WTC11 (cell line): ENCODE results near the gene PAXIP1. TPM values are rescaled to one million over a fixed set of nuclear protein-coding genes. Genes with fewer than 3 reads are reported as not detected.

Experiments
- ATAC-seq: fragments of 200-7000 bp; cut with Tn5 transposase; 2 replicates; pipeline ENCODE4 v1.10.0; 2021; ENCODE audit warnings: mild to moderate bottlenecking, moderate library complexity
- CTCF ChIA-PET: fragments of 300-600 bp; sonication (Branson Sonifier 250); formaldehyde crosslinking; loops from one replicate; lab custom pipeline; 2021; ENCODE audit warnings: antibody characterized with exemption; lab: Charles Lee
- POLR2A ChIA-PET: fragments of 350-600 bp; sonication (Branson Sonifier 250); formaldehyde crosslinking; loops from one replicate; lab custom pipeline; 2021; ENCODE audit warnings: antibody characterized with exemption; lab: Charles Lee
- DNase-seq: peaks from one replicate; pipeline ENCODE4 v3.0.0; 2021; ENCODE audit warnings: low spot score
- H3K27ac Mint-ChIP-seq: 2 replicates; pipeline ENCODE4 v1.8.0; 2021; ENCODE audit warnings: mixed read lengths
- H3K27me3 Mint-ChIP-seq: 2 replicates; pipeline ENCODE4 v1.8.0; 2021; ENCODE audit warnings: low read depth, mild to moderate bottlenecking, moderate library complexity, mixed read lengths
- H3K36me3 Mint-ChIP-seq: 2 replicates; pipeline ENCODE4 v1.8.0; 2021; ENCODE audit warnings: mixed read lengths
- H3K4me1 Mint-ChIP-seq: 2 replicates; pipeline ENCODE4 v1.8.0; 2022; ENCODE audit warnings: mixed read lengths
- H3K4me3 Mint-ChIP-seq: 2 replicates; pipeline ENCODE4 v1.8.0; 2021; ENCODE audit warnings: mild to moderate bottlenecking, moderate library complexity, mixed read lengths
- H3K9me3 Mint-ChIP-seq: 2 replicates; pipeline ENCODE4 v1.8.0; 2021; ENCODE audit warnings: mixed read lengths
- ARID4B ChIP-seq: sonication (generic); formaldehyde crosslinking; IDR thresholded peaks from 2 replicates; pipeline ENCODE4 v1.8.0; 2023; ENCODE audit warnings: missing genetic modification reagents, mild to moderate bottlenecking, borderline replicate concordance
- FOXP4 ChIP-seq: sonication (generic); formaldehyde crosslinking; IDR thresholded peaks from 2 replicates; pipeline ENCODE4 v1.8.0; 2022; ENCODE audit warnings: mild to moderate bottlenecking, missing genetic modification reagents
- KAT7 ChIP-seq: sonication (generic); formaldehyde crosslinking; IDR thresholded peaks from 2 replicates; pipeline ENCODE4 v1.8.1; 2023; ENCODE audit warnings: missing genetic modification reagents, mild to moderate bottlenecking, borderline replicate concordance
- NR1H2 ChIP-seq: sonication (generic); formaldehyde crosslinking; IDR thresholded peaks from 2 replicates; pipeline ENCODE4 v1.9.0; 2021; ENCODE audit warnings: mild to moderate bottlenecking, moderate library complexity, missing genetic modification reagents
- OVOL2 ChIP-seq: fragments of 250-450 bp; sonication (Bioruptor Pico); IDR thresholded peaks from 2 replicates; pipeline ENCODE4 v1.9.0; 2021; ENCODE audit warnings: mild to moderate bottlenecking, borderline replicate concordance
- PRDM15 ChIP-seq: sonication (generic); formaldehyde crosslinking; IDR thresholded peaks from 2 replicates; pipeline ENCODE4 v1.8.0; 2022; ENCODE audit warnings: missing genetic modification reagents
- PREB ChIP-seq: sonication (generic); formaldehyde crosslinking; IDR thresholded peaks from 2 replicates; pipeline ENCODE4 v1.8.1; 2022; ENCODE audit warnings: mild to moderate bottlenecking, missing genetic modification reagents, moderate library complexity, borderline replicate concordance
- USF1 ChIP-seq: sonication (generic); formaldehyde crosslinking; IDR thresholded peaks from 2 replicates; pipeline ENCODE4 v1.8.0; 2022; ENCODE audit warnings: mild to moderate bottlenecking, missing genetic modification reagents
- ZNF219 ChIP-seq: sonication (generic); formaldehyde crosslinking; IDR thresholded peaks from 2 replicates; pipeline ENCODE4 v1.8.0; 2023; ENCODE audit warnings: missing genetic modification reagents, mild to moderate bottlenecking, borderline replicate concordance
- total RNA-seq: library from RNA; stranded (reverse); gene quantifications from 3 replicates; pipeline ENCODE4 v1.2.3, GENCODE V29; 2021
- TF ChIP-seq, protein P1 (sequence below): sonication (generic); formaldehyde crosslinking; IDR thresholded peaks from 2 replicates; pipeline ENCODE4 v1.8.0; 2023; ENCODE audit warnings: mild to moderate bottlenecking, missing genetic modification reagents
- TF ChIP-seq, protein P2 (sequence below): sonication (generic); formaldehyde crosslinking; IDR thresholded peaks from 2 replicates; pipeline ENCODE4 v1.8.0; 2022; ENCODE audit warnings: mild to moderate bottlenecking, missing genetic modification reagents
- TF ChIP-seq, protein P3 (sequence below): sonication (generic); formaldehyde crosslinking; IDR thresholded peaks from 2 replicates; pipeline ENCODE4 v1.8.1; 2023; ENCODE audit warnings: mild to moderate bottlenecking, moderate library complexity, missing genetic modification reagents
- TF ChIP-seq, protein P4 (sequence below): sonication (generic); formaldehyde crosslinking; IDR thresholded peaks from 2 replicates; pipeline ENCODE4 v1.8.1; 2023; ENCODE audit warnings: mild to moderate bottlenecking, missing genetic modification reagents

Gene PAXIP1
- total RNA-seq, 1 experiment from 2014 or later, result 34.1 TPM

DNA sequence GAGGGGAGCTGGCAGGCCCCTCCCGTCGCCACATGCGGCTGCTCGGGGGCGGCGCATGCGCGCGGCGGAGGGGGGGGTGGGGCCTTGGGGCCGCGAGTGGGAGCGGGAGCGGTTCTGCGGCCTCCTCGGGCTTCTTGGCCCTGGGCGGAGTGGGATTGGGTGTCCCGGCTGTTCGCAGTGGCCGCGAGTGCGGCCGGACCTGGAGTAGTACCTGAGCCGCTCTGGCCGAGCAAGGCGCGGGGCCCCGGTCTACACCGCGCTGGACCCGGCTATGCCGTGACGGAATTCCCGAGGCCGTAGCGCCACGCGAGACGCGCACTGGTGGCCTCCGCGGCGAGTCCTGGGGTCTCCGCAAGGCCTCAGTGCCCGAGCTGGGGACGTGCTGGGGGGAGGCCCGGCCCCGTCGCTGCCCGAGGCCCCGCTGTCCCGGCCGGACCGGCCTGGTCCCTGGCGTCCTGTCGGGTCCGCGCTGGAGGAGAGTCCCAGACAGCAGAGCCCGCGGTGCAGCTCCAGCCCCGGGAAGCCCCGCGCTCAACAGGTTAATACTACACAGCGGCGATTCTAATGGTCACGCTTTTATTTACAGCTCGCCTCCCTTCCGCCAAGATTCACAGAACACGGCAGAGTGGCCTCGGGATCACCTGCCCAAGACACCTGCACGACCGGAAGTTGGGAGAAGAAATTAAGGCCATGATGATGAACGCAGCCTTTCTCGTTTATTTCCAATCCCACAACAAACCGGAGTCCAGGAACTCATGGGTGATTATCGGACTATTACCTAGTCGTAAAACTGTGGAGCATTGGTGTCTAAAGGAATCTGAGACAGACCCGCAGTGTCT, 671 bp upstream of the PAXIP1 start:
- H3K36me3 Mint-ChIP-seq, result no peaks in the 10 kb centered on the region; the same call in 1 of the 2 replicates
- ChIA-PET POLR2A (interaction anchor here (0.7 kb wide), 1 partner anchor 295 kb away, joined by 3 read pairs; no protein-coding TSS in a partner anchor), CTCF (interaction anchor here (1.6 kb wide), 1 partner anchor 342 kb away, joined by 3 read pairs; no protein-coding TSS in a partner anchor)
- peak overlapping the region; percentile 94 for H3K4me3 Mint-ChIP-seq
- peak; percentile 62 for DNase-seq
- peak; percentile 67 for ATAC-seq
- H3K4me1 Mint-ChIP-seq, result peaks cover 16% of the 10 kb centered on the region
- H3K9me3 Mint-ChIP-seq, result no peaks in the 10 kb centered on the region
- H3K27me3 Mint-ChIP-seq, result no peaks in the 10 kb centered on the region
- peak overlapping the region; percentile 96 for H3K27ac Mint-ChIP-seq
- TF ChIP-seq PRDM15 (CRISPR knock-in tag) (no peak), FOXP4 (CRISPR knock-in tag) (peak; percentile 48; the same call in 1 of the 2 replicates), OVOL2 (CRISPR knock-in tag) (0 out of 2 replicates have a peak, but pooled peaks have one; percentile 18), ZNF219 (CRISPR knock-in tag) (0 out of 2 replicates have a peak, but pooled peaks have one; percentile 86), ARID4B (0 out of 2 replicates have a peak, but pooled peaks have one; percentile 45), USF1 (CRISPR knock-in tag) (peak; percentile 44; the same call in 1 of the 2 replicates), NR1H2 (no peak), PREB (CRISPR knock-in tag) (0 out of 2 replicates have a peak, but pooled peaks have one; percentile 21), KAT7 (CRISPR knock-in tag) (0 out of 2 replicates have a peak, but pooled peaks have one; percentile 67)
- TF ChIP-seq, protein P1, sequence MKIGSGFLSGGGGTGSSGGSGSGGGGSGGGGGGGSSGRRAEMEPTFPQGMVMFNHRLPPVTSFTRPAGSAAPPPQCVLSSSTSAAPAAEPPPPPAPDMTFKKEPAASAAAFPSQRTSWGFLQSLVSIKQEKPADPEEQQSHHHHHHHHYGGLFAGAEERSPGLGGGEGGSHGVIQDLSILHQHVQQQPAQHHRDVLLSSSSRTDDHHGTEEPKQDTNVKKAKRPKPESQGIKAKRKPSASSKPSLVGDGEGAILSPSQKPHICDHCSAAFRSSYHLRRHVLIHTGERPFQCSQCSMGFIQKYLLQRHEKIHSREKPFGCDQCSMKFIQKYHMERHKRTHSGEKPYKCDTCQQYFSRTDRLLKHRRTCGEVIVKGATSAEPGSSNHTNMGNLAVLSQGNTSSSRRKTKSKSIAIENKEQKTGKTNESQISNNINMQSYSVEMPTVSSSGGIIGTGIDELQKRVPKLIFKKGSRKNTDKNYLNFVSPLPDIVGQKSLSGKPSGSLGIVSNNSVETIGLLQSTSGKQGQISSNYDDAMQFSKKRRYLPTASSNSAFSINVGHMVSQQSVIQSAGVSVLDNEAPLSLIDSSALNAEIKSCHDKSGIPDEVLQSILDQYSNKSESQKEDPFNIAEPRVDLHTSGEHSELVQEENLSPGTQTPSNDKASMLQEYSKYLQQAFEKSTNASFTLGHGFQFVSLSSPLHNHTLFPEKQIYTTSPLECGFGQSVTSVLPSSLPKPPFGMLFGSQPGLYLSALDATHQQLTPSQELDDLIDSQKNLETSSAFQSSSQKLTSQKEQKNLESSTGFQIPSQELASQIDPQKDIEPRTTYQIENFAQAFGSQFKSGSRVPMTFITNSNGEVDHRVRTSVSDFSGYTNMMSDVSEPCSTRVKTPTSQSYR (CRISPR knock-in tag), result 0 out of 2 replicates have a peak, but pooled peaks have one; percentile 61
- TF ChIP-seq, protein P2, sequence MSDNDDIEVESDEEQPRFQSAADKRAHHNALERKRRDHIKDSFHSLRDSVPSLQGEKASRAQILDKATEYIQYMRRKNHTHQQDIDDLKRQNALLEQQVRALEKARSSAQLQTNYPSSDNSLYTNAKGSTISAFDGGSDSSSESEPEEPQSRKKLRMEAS (CRISPR knock-in tag), result peak; percentile 69
- TF ChIP-seq, protein P3, sequence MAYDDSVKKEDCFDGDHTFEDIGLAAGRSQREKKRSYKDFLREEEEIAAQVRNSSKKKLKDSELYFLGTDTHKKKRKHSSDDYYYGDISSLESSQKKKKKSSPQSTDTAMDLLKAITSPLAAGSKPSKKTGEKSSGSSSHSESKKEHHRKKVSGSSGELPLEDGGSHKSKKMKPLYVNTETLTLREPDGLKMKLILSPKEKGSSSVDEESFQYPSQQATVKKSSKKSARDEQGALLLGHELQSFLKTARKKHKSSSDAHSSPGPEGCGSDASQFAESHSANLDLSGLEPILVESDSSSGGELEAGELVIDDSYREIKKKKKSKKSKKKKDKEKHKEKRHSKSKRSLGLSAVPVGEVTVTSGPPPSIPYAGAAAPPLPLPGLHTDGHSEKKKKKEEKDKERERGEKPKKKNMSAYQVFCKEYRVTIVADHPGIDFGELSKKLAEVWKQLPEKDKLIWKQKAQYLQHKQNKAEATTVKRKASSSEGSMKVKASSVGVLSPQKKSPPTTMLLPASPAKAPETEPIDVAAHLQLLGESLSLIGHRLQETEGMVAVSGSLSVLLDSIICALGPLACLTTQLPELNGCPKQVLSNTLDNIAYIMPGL (CRISPR knock-in tag), result peak; percentile 82; the same call in 1 of the 2 replicates
- TF ChIP-seq, protein P4, sequence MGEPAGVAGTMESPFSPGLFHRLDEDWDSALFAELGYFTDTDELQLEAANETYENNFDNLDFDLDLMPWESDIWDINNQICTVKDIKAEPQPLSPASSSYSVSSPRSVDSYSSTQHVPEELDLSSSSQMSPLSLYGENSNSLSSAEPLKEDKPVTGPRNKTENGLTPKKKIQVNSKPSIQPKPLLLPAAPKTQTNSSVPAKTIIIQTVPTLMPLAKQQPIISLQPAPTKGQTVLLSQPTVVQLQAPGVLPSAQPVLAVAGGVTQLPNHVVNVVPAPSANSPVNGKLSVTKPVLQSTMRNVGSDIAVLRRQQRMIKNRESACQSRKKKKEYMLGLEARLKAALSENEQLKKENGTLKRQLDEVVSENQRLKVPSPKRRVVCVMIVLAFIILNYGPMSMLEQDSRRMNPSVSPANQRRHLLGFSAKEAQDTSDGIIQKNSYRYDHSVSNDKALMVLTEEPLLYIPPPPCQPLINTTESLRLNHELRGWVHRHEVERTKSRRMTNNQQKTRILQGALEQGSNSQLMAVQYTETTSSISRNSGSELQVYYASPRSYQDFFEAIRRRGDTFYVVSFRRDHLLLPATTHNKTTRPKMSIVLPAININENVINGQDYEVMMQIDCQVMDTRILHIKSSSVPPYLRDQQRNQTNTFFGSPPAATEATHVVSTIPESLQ (CRISPR knock-in tag), result no peak
